Measurements from ENCODE around the gene TPRX2. TPM values are rescaled to one million over a fixed set of nuclear protein-coding genes. Genes with fewer than 3 reads are reported as not detected.

Gene TPRX2
- total RNA-seq, 1 donor from 2014 or later, result not detected

DNA sequence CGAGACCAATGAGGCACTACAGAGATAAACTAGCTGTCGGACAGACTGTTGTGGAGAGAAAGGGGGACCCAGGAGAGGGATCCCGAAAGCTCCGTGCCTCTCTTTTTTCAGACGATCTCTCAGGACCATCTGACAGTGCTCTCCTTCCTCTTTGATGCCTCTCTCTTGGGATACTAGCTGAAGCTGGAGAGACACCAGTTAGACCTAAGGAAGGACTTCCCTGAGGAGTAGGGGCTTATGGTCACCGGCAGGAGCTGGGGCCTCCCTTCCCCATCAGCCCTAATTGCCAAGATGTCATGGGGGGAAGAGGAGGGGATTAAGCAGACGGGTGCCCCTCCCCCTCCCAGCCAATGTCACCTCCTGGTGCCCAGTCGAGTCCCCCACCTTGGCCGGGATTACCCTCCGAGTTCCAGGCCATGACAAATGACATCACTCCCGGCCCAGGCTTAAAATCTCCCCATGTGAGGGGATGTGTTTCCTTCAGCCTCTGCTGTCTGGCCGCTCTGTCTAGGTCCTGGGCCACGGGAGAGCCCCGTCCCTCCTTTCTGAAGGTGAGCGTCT, 37.5 kb upstream of the TPRX2 start, which contains the start of gene CRX:
CRX (plus strand) TSS at position 478 of the 561 bp plus-strand sequence. CDS start 12,507 bp downstream, outside the sequence.
- H3K9me3 ChIP-seq (ENCODE audit: insufficient read depth, low read depth, low read length), result no peaks in the 10 kb centered on the region
- H3K4me2 ChIP-seq (ENCODE audit: low read length), result no peak within 1 kb of the TSS
- H3K4me1 ChIP-seq (ENCODE audit: insufficient read depth, low read length), result no peaks in the 10 kb centered on the region
- peaks cover 8% of the 10 kb centered on the region for H3K4me1 Mint-ChIP-seq (ENCODE audit: low read depth, unreplicated experiment)
- no peaks in the 10 kb centered on the region for H4K20me1 ChIP-seq (ENCODE audit: insufficient read depth, low read length)
- no peak within 1 kb of the TSS for H3K4me3 ChIP-seq (ENCODE audit: insufficient read depth, low read depth, low read length)
- H3K36me3 Mint-ChIP-seq (ENCODE audit: low read depth, unreplicated experiment), result peaks cover 1% of the 10 kb centered on the region
- DNase-seq (ENCODE audit: low read depth) (no peak), FAIRE-seq (no peak)
- no peak within 1 kb of the TSS for H3K4me3 Mint-ChIP-seq (ENCODE audit: unreplicated experiment)
- peaks cover 19% of the 10 kb centered on the region for H3K27me3 ChIP-seq (ENCODE audit: insufficient read depth, low read length)
- no peak within 1 kb of the TSS for H3K9ac ChIP-seq (ENCODE audit: low read length)
- peaks cover 1% of the 10 kb centered on the region for H3K9me3 Mint-ChIP-seq (ENCODE audit: unreplicated experiment)
- H3K27ac Mint-ChIP-seq (ENCODE audit: unreplicated experiment), result no peak within 1 kb of the TSS
- H3K27me3 Mint-ChIP-seq (ENCODE audit: low read depth, unreplicated experiment), result peaks cover 30% of the 10 kb centered on the region
- no peak within 1 kb of the TSS for H3K27ac ChIP-seq (ENCODE audit: low read depth, low read length)
- no peaks in the 10 kb centered on the region for H3K36me3 ChIP-seq (ENCODE audit: insufficient read depth, low read length)
- H3K79me2 ChIP-seq (ENCODE audit: insufficient read depth, low read length), result no peaks in the 10 kb centered on the region
- TF ChIP-seq EZH2 (IDR thresholded peaks at IDR 0.05; ENCODE audit: insufficient read depth, low read length), result no peak
- TF ChIP-seq, protein P1, sequence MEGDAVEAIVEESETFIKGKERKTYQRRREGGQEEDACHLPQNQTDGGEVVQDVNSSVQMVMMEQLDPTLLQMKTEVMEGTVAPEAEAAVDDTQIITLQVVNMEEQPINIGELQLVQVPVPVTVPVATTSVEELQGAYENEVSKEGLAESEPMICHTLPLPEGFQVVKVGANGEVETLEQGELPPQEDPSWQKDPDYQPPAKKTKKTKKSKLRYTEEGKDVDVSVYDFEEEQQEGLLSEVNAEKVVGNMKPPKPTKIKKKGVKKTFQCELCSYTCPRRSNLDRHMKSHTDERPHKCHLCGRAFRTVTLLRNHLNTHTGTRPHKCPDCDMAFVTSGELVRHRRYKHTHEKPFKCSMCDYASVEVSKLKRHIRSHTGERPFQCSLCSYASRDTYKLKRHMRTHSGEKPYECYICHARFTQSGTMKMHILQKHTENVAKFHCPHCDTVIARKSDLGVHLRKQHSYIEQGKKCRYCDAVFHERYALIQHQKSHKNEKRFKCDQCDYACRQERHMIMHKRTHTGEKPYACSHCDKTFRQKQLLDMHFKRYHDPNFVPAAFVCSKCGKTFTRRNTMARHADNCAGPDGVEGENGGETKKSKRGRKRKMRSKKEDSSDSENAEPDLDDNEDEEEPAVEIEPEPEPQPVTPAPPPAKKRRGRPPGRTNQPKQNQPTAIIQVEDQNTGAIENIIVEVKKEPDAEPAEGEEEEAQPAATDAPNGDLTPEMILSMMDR (IDR thresholded peaks at IDR 0.05; ENCODE audit: insufficient read depth, low read depth, low read length), result no peak
- no peak within 1 kb of the TSS for H2AFZ ChIP-seq (ENCODE audit: low read depth, low read length)

DNA sequence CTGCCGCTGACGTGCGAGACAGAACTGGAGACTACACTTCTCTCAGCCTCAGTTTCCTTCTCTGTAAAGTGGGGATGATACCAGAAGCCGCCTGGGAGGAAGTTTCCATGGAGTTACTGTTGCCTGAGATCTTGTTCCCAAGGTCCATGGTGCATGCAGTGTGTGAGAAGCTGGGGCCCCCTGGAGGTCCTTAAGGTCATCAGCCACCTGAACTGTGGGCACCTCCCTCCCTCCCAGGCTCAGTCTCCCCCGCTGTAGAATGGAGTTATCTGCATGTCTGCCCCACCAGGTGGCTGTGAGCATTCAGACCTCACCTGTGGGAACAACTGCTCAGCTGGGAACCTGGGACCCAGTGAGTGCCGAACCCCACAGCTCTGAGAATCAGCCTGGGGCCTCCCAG, 34.6 kb upstream of the TPRX2 start:
- Histone ChIP-seq H4K20me1 (ENCODE audit: insufficient read depth, low read length) (no peaks in the 10 kb centered on the region), H2AFZ (ENCODE audit: low read depth, low read length) (no peak overlapping the region), H3K4me1 (ENCODE audit: insufficient read depth, low read length) (no peaks in the 10 kb centered on the region), H3K36me3 (ENCODE audit: insufficient read depth, low read length) (no peaks in the 10 kb centered on the region), H3K4me2 (ENCODE audit: low read length) (no peak overlapping the region), H3K27me3 (ENCODE audit: insufficient read depth, low read length) (peaks cover 18% of the 10 kb centered on the region), H3K9ac (ENCODE audit: low read length) (no peak overlapping the region), H3K27ac (ENCODE audit: low read depth, low read length) (no peak overlapping the region), H3K4me3 (ENCODE audit: insufficient read depth, low read depth, low read length) (no peak overlapping the region), H3K79me2 (ENCODE audit: insufficient read depth, low read length) (no peaks in the 10 kb centered on the region), H3K9me3 (ENCODE audit: insufficient read depth, low read depth, low read length) (no peaks in the 10 kb centered on the region)
- no peak overlapping the region for H3K4me3 Mint-ChIP-seq (ENCODE audit: unreplicated experiment)
- peaks cover 21% of the 10 kb centered on the region for H3K27me3 Mint-ChIP-seq (ENCODE audit: low read depth, unreplicated experiment)
- peaks cover 1% of the 10 kb centered on the region for H3K36me3 Mint-ChIP-seq (ENCODE audit: low read depth, unreplicated experiment)
- H3K27ac Mint-ChIP-seq (ENCODE audit: unreplicated experiment), result no peak overlapping the region
- no peak for DNase-seq (ENCODE audit: low read depth)
- peaks cover 2% of the 10 kb centered on the region for H3K9me3 Mint-ChIP-seq (ENCODE audit: unreplicated experiment)
- TF ChIP-seq EZH2 (IDR thresholded peaks at IDR 0.05; ENCODE audit: insufficient read depth, low read length), result no peak
- TF ChIP-seq, protein P1 (IDR thresholded peaks at IDR 0.05; ENCODE audit: insufficient read depth, low read depth, low read length), result no peak
- H3K4me1 Mint-ChIP-seq (ENCODE audit: low read depth, unreplicated experiment), result peaks cover 8% of the 10 kb centered on the region
- no peak for FAIRE-seq

DNA sequence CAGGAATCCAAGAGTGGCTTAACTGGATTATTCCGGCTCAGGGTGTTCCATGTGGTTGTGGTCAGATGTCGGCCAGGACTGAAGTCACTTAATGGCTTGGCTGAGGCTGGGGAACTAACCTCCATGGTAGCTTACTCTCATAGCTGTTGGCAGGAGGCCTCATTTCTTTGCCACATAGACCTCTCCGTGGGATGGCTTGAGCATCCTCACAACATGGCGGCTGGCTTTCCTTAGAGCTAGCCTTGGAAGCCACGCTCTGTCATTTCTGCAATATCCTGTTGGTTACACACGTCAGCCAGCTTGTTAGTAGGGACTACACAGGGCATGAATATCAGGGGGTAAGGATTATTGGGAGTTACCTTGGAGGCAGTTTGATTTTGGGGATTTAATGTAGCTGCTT, 32.2 kb upstream of the TPRX2 start:
- no peak for FAIRE-seq
- Mint-ChIP-seq H3K9me3 (ENCODE audit: unreplicated experiment) (peaks cover 2% of the 10 kb centered on the region), H3K4me1 (ENCODE audit: low read depth, unreplicated experiment) (peaks cover 4% of the 10 kb centered on the region), H3K27me3 (ENCODE audit: low read depth, unreplicated experiment) (peaks cover 7% of the 10 kb centered on the region), H3K27ac (ENCODE audit: unreplicated experiment) (no peak overlapping the region), H3K36me3 (ENCODE audit: low read depth, unreplicated experiment) (peaks cover under 1% of the 10 kb centered on the region), H3K4me3 (ENCODE audit: unreplicated experiment) (no peak overlapping the region)
- H4K20me1 ChIP-seq (ENCODE audit: insufficient read depth, low read length), result no peaks in the 10 kb centered on the region
- H3K9me3 ChIP-seq (ENCODE audit: insufficient read depth, low read depth, low read length), result no peaks in the 10 kb centered on the region
- no peak for DNase-seq (ENCODE audit: low read depth)
- TF ChIP-seq EZH2 (IDR thresholded peaks at IDR 0.05; ENCODE audit: insufficient read depth, low read length), result no peak
- TF ChIP-seq, protein P1 (IDR thresholded peaks at IDR 0.05; ENCODE audit: insufficient read depth, low read depth, low read length), result no peak
- no peaks in the 10 kb centered on the region for H3K79me2 ChIP-seq (ENCODE audit: insufficient read depth, low read length)
- H2AFZ ChIP-seq (ENCODE audit: low read depth, low read length), result no peak overlapping the region
- no peak overlapping the region for H3K4me3 ChIP-seq (ENCODE audit: insufficient read depth, low read depth, low read length)
- peaks cover 7% of the 10 kb centered on the region for H3K27me3 ChIP-seq (ENCODE audit: insufficient read depth, low read length)
- no peak overlapping the region for H3K27ac ChIP-seq (ENCODE audit: low read depth, low read length)
- no peaks in the 10 kb centered on the region for H3K4me1 ChIP-seq (ENCODE audit: insufficient read depth, low read length)
- no peak overlapping the region for H3K9ac ChIP-seq (ENCODE audit: low read length)
- no peak overlapping the region for H3K4me2 ChIP-seq (ENCODE audit: low read length)
- no peaks in the 10 kb centered on the region for H3K36me3 ChIP-seq (ENCODE audit: insufficient read depth, low read length)

Measured in astrocyte (in vitro differentiated cells and primary cell).